ENCODE results near the gene L3MBTL4. TPM values are rescaled to one million over a fixed set of nuclear protein-coding genes. Genes with fewer than 3 reads are reported as not detected.

Gene L3MBTL4
- total RNA-seq, 1 donor from 2014 or later = 0.59 TPM

DNA sequence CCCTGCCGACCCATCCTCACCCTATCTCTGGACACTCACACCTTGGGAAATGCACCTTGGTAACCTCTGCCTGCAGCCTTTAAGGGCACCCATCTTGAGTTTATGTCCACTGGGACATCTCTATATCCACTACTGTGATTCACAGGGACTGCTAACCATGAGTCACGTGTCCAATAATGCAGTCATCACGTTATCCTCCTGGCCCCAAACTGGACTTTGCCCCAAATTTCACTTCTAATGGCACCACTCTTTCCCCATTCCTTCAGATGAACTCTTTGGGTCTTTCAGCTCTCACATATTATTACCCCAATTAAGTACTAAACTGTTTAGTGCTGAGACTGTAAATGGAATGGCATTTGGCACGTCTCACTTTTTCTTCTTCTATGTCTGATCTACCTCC lies 448.2 kb downstream of the L3MBTL4 start:
- intact Hi-C loops (cut with DNase I) = no loop called here
- DNase-seq = no peak
- ATAC-seq (ENCODE audit: poor library complexity) = no peak

DNA sequence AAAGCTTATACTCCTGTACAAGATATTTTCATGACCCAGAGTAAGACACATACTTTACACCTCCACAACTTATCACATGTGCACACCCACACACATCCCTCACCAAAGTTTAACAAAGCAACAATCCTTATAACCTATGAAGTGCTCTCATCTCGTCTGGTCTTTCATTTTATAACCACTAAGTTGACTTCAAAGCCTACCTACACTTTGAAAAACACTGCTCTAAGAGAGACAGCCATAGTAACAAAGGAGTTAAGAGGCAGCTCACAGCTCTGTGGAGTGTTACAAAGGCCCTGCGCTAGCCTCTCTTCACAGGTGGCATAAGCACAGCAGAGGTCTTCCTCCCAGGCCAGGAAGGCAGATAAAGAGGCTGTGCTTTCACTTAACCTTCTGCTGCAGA lies 449.7 kb downstream of the L3MBTL4 start:
- ATAC-seq (ENCODE audit: poor library complexity) = no peak

GRCh38 chr18:5964596-5964995 lies 450.1 kb downstream of the L3MBTL4 start:
- ATAC-seq (ENCODE audit: poor library complexity) (no peak), DNase-seq (no peak)
- intact Hi-C loops (cut with DNase I) = no loop called here

More for the DNA sequence above, 449.7 kb downstream of the L3MBTL4 start:
- intact Hi-C loops (cut with DNase I) = no loop called here
- DNase-seq = no peak

DNA sequence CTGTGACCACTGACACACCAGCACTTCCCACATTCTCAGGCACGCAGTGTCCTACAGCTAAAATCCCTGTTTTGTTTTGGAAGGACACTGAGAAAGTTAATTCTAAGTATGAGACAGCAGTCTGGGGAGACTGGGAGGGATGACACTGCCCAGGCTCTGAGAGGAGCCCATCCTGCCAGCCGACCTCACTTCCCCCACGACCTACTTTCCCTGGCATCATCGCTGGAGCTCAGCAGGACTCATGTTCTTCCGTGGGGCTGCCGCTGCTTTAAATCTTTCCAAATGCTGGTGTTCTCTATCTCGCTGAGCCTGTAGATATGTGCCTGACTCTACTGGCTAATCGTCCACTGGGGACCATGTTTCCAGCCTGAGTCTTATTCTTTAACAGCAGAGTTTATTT lies 450.6 kb downstream of the L3MBTL4 start:
- no peak for DNase-seq
- no peak for ATAC-seq (ENCODE audit: poor library complexity)
- intact Hi-C loops (cut with DNase I) = no loop called here

- no peak for ATAC-seq (ENCODE audit: poor library complexity)
- DNase-seq = no peak
- intact Hi-C loops (cut with DNase I) = no loop called here
Measured at GRCh38 chr18:5963267-5963666, 451.4 kb downstream of the L3MBTL4 start.

DNA sequence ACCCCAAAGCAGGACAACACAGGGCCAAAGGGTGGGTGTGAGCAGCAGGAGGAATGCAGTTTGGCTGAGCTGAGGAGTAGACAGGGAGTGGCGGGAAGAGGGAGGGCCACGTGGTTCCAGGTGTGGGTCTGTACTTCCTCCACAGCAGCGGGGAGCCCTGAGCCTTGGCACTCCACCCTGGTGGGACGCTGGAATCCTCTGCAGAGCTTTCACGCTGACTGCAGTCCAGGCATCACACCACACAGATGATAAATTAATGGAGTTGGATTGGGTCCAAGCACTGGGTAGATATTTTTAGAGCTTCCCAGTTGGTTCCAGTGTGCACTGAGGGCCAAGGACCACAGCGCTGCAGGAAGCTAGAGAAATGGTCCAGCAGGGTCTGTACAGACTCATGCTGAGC lies 452.3 kb downstream of the L3MBTL4 start:
- ATAC-seq (ENCODE audit: poor library complexity) (peak; percentile 60), DNase-seq (no peak)
- intact Hi-C loops (cut with DNase I) = no loop called here

GRCh38 chr18:5961828-5962150 lies 452.9 kb downstream of the L3MBTL4 start:
- DNase-seq (no peak), ATAC-seq (ENCODE audit: poor library complexity) (peak; percentile 43)

GRCh38 chr18:5961097-5961827 lies 453.4 kb downstream of the L3MBTL4 start:
- intact Hi-C loops (cut with DNase I) = no loop called here
- DNase-seq (no peak), ATAC-seq (ENCODE audit: poor library complexity) (no peak)

More at GRCh38 chr18:5961828-5962150, 452.9 kb downstream of the L3MBTL4 start:
- intact Hi-C loops (cut with DNase I) = no loop called here

DNA sequence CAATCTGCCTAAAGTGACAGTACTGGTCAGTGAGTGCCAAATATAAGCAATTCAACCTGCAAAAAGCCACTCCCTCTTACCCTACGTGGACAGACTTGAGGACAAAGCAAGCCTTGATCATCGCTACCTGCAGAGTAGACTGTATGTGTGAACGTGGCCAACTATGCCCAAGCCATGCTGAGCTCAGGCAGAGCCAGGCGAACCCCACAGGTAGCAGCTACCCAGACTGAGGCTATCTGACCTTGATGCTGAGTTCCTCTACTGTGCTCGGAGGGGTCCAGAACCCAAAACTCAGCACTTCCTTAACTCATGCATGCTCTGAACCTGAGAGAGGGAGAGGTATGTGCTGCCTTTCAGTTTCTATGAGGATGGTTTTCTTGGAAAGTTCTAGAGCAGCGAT lies 455.9 kb downstream of the L3MBTL4 start:
- intact Hi-C loops (cut with DNase I) = no loop called here
- ATAC-seq (ENCODE audit: poor library complexity) (no peak), DNase-seq (no peak)

DNA sequence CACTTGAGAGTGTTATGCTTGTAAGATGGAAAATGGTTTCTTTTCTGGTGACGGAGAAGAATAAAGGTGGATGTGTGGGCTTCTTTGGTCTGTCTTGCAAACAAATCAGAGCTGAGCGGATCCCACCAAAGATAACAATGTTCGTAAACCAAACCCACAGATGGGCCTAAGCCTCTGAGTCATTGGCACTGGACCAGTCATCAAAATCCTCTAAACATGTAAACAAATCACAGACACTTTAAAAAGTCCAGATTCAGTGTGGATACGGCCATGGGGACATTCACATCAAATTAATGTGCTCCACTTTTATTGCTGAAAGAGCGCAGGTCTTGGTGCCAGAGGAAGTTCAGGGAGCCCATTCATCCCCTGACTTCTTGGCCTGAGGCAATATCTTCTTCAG lies 458.9 kb downstream of the L3MBTL4 start:
- intact Hi-C loops (cut with DNase I) = no loop called here
- no peak for ATAC-seq (ENCODE audit: poor library complexity)
- no peak for DNase-seq

- ATAC-seq (ENCODE audit: poor library complexity) = no peak
- intact Hi-C loops (cut with DNase I) = no loop called here
- no peak for DNase-seq
Measured at GRCh38 chr18:5951515-5952091, 463.1 kb downstream of the L3MBTL4 start.

DNA sequence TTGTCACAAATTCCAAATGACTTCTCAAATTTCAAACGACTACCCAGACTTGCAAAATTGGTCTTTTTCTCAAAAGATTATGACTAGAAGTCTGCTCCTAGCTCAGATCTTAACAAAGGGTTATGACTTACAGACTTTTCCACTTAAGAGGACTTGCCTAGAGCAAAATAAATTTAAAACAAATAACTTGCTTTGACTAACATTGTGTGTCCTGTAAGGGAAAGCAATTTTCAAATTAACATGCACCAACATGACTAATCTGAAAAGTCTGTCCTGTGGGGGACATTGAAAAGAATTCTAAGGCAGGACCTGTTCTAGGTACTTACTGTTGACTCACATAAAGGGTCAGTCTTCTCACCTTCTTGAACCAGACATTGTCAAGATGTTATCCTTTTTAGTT lies 465.9 kb downstream of the L3MBTL4 start:
- ATAC-seq (ENCODE audit: poor library complexity) (no peak), DNase-seq (no peak)
- intact Hi-C loops (cut with DNase I) = no loop called here

DNA sequence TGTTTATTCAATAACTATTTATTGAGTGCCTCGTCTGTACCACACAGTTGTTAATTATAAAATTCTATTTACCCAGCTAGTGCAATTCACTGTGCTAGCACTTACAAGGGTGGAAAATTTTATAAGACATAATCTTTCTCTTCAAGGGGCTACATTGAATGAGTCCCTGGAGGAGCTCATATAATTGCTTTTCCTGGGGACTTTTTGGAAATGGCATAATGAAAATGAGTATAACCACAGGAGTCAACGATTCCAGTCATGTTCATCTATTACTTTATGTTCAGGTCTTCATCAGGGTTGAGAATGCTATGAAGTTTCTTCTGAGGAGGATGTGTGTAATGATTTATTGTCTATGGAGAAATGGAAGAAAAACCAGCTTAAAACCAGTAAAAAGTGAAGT lies 466.5 kb downstream of the L3MBTL4 start:
- ATAC-seq (ENCODE audit: poor library complexity) = no peak
- DNase-seq = no peak
- intact Hi-C loops (cut with DNase I) = no loop called here

- DNase-seq = no peak
- intact Hi-C loops (cut with DNase I) = no loop called here
- no peak for ATAC-seq (ENCODE audit: poor library complexity)
Measured at GRCh38 chr18:5944448-5944847, 470.3 kb downstream of the L3MBTL4 start.

DNA sequence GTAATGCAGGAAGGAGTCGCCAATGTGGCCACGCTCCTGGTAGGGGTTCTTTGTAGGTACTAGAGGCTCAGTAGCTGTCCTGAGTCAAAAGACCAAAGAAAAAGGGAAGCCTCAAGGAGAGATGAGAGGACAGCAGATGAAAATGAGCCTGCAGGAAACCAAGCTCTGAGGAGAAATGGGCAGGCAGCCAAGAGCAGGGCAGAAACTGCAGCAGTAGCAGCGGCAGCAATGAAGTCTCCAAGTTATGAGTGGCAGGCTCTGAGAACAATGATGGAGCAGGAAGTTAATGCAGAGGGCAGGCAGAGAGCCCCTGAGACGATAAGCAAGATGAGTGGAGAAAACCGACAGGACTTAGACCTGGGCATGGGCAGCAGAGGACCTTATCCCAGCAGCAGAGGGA lies 471.2 kb downstream of the L3MBTL4 start:
- ATAC-seq (ENCODE audit: poor library complexity) = no peak
- intact Hi-C loops (cut with DNase I) = no loop called here

GRCh38 chr18:5942591-5942990 lies 472.1 kb downstream of the L3MBTL4 start:
- ATAC-seq (ENCODE audit: poor library complexity) (no peak), DNase-seq (no peak)
- intact Hi-C loops (cut with DNase I) = no loop called here

More for the DNA sequence above, 471.2 kb downstream of the L3MBTL4 start:
- no peak for DNase-seq

GRCh38 chr18:5941890-5942289 lies 472.8 kb downstream of the L3MBTL4 start:
- ATAC-seq (ENCODE audit: poor library complexity) (no peak), DNase-seq (no peak)
- intact Hi-C loops (cut with DNase I) = no loop called here

DNA sequence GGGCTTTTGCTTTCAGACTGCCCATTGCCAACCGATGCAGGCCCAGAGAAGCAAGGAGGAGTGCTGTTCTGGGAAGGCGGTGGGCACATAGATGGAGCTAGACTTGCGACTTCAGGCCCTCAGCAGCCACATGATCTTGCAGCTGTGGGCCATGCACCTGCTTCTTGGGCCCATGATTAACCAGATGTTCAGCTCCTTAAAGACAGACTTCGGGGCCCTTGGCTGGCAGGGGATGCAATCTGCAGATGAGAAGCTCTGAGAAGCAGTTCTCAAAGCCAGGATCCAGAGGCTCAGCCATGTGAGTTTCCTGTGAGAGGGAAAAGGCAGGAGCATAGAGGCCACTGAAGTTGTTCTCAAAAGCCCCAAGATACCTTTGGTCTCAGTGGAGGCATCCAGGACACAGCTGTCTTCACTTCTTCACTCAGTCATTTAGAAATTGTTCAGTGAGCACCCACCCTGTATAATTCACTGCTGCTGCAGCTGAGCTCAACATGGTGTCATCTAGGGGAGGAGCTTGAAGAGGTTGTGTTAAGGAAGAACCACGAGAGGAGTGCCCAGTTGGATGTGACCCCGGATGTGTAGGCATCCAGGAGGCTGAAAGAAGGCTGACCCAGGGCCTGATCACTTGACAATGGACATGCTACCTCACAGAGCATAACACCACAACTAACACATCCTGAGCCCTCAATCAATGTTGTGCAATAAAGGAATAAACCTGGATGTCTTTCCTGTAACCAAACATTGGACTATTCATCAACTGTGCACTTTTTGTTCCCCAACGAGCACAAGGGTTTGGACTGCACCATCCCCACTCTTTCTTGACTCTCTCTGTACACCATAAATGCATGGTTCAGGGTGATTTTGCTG lies 474.7 kb downstream of the L3MBTL4 start:
- no peak for ATAC-seq (ENCODE audit: poor library complexity)
- no peak for DNase-seq
- intact Hi-C loops (cut with DNase I) = no loop called here

- intact Hi-C loops (cut with DNase I) = no loop called here
- DNase-seq = no peak
- no peak for ATAC-seq (ENCODE audit: poor library complexity)
Measured at GRCh38 chr18:5937795-5938194, 476.9 kb downstream of the L3MBTL4 start.

DNA sequence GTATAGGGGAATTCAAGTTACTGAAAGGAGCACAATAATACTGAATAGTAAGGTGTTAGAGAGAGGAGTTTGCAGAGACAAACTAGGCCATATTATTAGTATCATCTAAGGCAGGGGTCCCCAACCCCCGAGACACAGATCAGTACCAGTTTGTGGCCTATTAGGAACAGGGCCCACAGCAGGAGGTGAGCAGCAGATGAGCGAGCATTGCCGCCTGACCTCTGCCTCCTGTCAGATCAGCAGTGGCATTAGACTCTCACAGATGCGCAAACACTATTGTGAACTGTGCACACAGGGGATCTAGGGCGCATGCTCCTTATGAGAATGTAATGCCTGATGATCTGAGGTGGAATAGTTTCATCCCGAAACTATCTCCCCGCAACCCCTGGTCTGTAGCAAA lies 477.6 kb downstream of the L3MBTL4 start:
- no peak for ATAC-seq (ENCODE audit: poor library complexity)
- intact Hi-C loops (cut with DNase I) = no loop called here
- DNase-seq = no peak
